Lower lobe of right lung (tissue), 2 donors: ENCODE data around the gene ISLR2. TPM values are rescaled to one million over a fixed set of nuclear protein-coding genes. Genes with fewer than 3 reads are reported as not detected.

Source experiments
- ATAC-seq, 2 donors: fragments of 200-7000 bp; cut with Tn5 transposase; one replicate each; pipeline ENCODE4 v1.9.1; 2020 to 2022; ENCODE audit warnings: mild to moderate bottlenecking in 2 of 2, moderate library complexity in 2 of 2
- DNase-seq: peaks from one replicate; pipeline ENCODE4 v3.0.0-alpha.2; 2020
- H3K27ac ChIP-seq: fragments of 200-600 bp; one replicate; pipeline ENCODE4 v1.8.0; 2022
- H3K27me3 ChIP-seq: fragments of 200-600 bp; one replicate; pipeline ENCODE4 v1.8.0; 2022; ENCODE audit warnings: low read depth
- H3K36me3 ChIP-seq: fragments of 200-600 bp; one replicate; pipeline ENCODE4 v1.8.0; 2022; ENCODE audit warnings: mild to moderate bottlenecking
- H3K4me1 ChIP-seq: fragments of 200-600 bp; one replicate; pipeline ENCODE4 v1.8.0; 2022
- H3K4me3 ChIP-seq: fragments of 200-600 bp; one replicate; pipeline ENCODE4 v1.8.0; 2022; ENCODE audit warnings: mild to moderate bottlenecking
- H3K9me3 ChIP-seq: fragments of 200-600 bp; one replicate; pipeline ENCODE4 v1.8.0; 2022
- intact Hi-C: fragments of 100-400 bp; cut with DNase I; formaldehyde crosslinking; loops from one replicate; pipeline ENCODE4 v1.11.0; 2022
- total RNA-seq: library from RNA; stranded (reverse); fragmentation: NEBNext Ultra II Directional; extraction: Animal tissue kit (Norgen Biotek cat#: 25700); gene quantifications from one replicate; pipeline ENCODE4 v1.2.1, GENCODE V29; 2021
- TF ChIP-seq, protein P1 (sequence below): fragments of 200-600 bp; IDR thresholded peaks from one replicate; pipeline ENCODE4 v1.8.0; 2022; ENCODE audit warnings: antibody characterized with exemption, mild to moderate bottlenecking
- donor health status: DM: no; HTN: yes; CAD: no; lungs with severe emphysema.

Gene ISLR2
- total RNA-seq, 1 donor from 2014 or later = 1.2 TPM

DNA sequence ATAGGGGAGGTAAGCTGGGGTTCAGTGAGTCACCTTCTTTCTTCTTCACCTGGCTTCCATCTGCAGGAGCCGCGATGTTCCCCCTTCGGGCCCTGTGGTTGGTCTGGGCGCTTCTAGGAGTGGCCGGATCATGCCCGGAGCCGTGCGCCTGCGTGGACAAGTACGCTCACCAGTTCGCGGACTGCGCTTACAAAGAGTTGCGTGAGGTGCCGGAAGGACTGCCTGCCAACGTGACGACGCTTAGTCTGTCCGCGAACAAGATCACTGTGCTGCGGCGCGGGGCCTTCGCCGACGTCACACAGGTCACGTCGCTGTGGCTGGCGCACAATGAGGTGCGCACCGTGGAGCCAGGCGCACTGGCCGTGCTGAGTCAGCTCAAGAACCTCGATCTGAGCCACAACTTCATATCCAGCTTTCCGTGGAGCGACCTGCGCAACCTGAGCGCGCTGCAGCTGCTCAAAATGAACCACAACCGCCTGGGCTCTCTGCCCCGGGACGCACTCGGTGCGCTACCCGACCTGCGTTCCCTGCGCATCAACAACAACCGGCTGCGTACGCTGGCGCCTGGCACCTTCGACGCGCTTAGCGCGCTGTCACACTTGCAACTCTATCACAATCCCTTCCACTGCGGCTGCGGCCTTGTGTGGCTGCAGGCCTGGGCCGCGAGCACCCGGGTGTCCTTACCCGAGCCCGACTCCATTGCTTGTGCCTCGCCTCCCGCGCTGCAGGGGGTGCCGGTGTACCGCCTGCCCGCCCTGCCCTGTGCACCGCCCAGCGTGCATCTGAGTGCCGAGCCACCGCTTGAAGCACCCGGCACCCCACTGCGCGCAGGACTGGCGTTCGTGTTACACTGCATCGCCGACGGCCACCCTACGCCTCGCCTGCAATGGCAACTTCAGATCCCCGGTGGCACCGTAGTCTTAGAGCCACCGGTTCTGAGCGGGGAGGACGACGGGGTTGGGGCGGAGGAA lies 2.6 kb downstream of the ISLR2 start:
- no peak for ATAC-seq

DNA sequence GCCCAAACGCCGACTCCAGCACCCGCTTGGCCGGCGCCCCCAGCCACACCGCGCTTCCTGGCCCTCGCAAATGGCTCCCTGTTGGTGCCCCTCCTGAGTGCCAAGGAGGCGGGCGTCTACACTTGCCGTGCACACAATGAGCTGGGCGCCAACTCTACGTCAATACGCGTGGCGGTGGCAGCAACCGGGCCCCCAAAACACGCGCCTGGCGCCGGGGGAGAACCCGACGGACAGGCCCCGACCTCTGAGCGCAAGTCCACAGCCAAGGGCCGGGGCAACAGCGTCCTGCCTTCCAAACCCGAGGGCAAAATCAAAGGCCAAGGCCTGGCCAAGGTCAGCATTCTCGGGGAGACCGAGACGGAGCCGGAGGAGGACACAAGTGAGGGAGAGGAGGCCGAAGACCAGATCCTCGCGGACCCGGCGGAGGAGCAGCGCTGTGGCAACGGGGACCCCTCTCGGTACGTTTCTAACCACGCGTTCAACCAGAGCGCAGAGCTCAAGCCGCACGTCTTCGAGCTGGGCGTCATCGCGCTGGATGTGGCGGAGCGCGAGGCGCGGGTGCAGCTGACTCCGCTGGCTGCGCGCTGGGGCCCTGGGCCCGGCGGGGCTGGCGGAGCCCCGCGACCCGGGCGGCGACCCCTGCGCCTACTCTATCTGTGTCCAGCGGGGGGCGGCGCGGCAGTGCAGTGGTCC lies 3.5 kb downstream of the ISLR2 start:
- Histone ChIP-seq H3K36me3 (no peaks in the 10 kb centered on the region), H3K27ac (no peak overlapping the region), H3K9me3 (no peaks in the 10 kb centered on the region), H3K4me1 (peaks cover 36% of the 10 kb centered on the region), H3K27me3 (peaks cover 95% of the 10 kb centered on the region), H3K4me3 (no peak overlapping the region)
- intact Hi-C loops = no loop called here
- ATAC-seq (no peak), DNase-seq (no peak)
- TF ChIP-seq, protein P1, sequence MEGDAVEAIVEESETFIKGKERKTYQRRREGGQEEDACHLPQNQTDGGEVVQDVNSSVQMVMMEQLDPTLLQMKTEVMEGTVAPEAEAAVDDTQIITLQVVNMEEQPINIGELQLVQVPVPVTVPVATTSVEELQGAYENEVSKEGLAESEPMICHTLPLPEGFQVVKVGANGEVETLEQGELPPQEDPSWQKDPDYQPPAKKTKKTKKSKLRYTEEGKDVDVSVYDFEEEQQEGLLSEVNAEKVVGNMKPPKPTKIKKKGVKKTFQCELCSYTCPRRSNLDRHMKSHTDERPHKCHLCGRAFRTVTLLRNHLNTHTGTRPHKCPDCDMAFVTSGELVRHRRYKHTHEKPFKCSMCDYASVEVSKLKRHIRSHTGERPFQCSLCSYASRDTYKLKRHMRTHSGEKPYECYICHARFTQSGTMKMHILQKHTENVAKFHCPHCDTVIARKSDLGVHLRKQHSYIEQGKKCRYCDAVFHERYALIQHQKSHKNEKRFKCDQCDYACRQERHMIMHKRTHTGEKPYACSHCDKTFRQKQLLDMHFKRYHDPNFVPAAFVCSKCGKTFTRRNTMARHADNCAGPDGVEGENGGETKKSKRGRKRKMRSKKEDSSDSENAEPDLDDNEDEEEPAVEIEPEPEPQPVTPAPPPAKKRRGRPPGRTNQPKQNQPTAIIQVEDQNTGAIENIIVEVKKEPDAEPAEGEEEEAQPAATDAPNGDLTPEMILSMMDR = no peak

More for the DNA sequence above, 2.6 kb downstream of the ISLR2 start:
- H3K4me3 ChIP-seq = no peak overlapping the region
- H3K27ac ChIP-seq = no peak overlapping the region
- no peaks in the 10 kb centered on the region for H3K9me3 ChIP-seq
- no peaks in the 10 kb centered on the region for H3K36me3 ChIP-seq
- TF ChIP-seq, protein P1 = no peak
- H3K27me3 ChIP-seq = peaks cover 96% of the 10 kb centered on the region
- DNase-seq = no peak
- intact Hi-C loops = no loop called here
- H3K4me1 ChIP-seq = peaks cover 45% of the 10 kb centered on the region

DNA sequence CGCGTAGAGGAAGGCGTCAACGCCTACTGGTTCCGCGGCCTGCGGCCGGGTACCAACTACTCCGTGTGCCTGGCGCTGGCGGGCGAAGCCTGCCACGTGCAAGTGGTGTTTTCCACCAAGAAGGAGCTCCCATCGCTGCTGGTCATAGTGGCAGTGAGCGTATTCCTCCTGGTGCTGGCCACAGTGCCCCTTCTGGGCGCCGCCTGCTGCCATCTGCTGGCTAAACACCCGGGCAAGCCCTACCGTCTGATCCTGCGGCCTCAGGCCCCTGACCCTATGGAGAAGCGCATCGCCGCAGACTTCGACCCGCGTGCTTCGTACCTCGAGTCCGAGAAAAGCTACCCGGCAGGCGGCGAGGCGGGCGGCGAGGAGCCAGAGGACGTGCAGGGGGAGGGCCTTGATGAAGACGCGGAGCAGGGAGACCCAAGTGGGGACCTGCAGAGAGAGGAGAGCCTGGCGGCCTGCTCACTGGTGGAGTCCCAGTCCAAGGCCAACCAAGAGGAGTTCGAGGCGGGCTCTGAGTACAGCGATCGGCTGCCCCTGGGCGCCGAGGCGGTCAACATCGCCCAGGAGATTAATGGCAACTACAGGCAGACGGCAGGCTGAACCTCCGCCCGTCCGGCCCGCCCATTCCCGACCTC lies 4.1 kb downstream of the ISLR2 start:
- Histone ChIP-seq H3K27me3 (peaks cover 89% of the 10 kb centered on the region), H3K9me3 (no peaks in the 10 kb centered on the region), H3K27ac (no peak overlapping the region), H3K4me3 (no peak overlapping the region), H3K36me3 (no peaks in the 10 kb centered on the region), H3K4me1 (peaks cover 29% of the 10 kb centered on the region)
- intact Hi-C loops = no loop called here
- DNase-seq (no peak), ATAC-seq (peak; percentile 34 to 77)
- TF ChIP-seq, protein P1 = peak; percentile 35

DNA sequence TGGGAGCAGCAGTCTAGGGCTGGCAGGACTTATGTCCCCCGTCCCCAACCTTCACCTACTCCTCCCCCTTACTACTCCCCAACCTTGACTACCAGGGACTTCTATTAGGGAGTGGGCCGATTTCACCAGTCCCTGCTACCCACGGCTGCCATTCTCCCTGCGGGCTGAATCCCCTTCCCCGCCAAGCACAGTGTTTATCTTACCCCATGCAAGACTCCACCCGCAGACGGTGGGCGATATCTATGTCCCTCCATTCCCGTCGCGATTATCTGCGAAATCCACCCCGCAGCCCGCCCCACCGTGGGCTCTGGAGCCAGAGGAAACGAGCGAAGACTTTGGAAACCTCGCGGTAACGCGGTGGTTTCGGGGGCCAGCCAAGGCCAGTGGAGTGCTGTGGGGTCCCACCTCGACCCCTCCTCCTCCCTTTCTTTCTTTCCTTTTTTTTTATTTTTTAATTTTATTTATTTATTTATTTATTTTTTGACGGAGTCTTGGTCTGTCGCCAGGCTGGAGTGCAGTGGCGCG lies 4.7 kb downstream of the ISLR2 start:
- TF ChIP-seq, protein P1 = no peak
- Histone ChIP-seq H3K4me1 (peaks cover 25% of the 10 kb centered on the region), H3K27me3 (peaks cover 86% of the 10 kb centered on the region), H3K9me3 (no peaks in the 10 kb centered on the region), H3K36me3 (no peaks in the 10 kb centered on the region), H3K27ac (no peak overlapping the region), H3K4me3 (no peak overlapping the region)
- DNase-seq (no peak), ATAC-seq (no peak)
- intact Hi-C loops = no loop called here

DNA sequence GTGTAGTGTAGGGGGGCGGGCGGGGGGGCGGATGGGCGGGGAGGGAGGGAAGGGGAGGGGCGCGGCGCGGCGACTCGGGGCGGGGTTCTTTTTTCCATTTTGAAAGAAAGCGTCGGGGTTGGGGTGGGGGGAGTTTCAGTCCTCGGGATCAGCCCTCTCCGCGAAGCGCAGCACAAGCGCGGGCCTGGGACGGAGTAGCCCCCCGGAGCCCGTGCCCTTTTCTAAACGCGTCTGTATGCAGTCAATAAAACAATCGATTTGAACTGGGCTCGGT lies 6.1 kb downstream of the ISLR2 start:
- Histone ChIP-seq H3K27me3 (peaks cover 77% of the 10 kb centered on the region), H3K4me3 (peak overlapping the region; percentile 51), H3K9me3 (no peaks in the 10 kb centered on the region), H3K4me1 (peaks cover 21% of the 10 kb centered on the region), H3K27ac (peak overlapping the region; percentile 76), H3K36me3 (no peaks in the 10 kb centered on the region)
- no peak for DNase-seq
- intact Hi-C loops = no loop called here
- TF ChIP-seq, protein P1 = no peak
- no peak for ATAC-seq
